ENCODE results near the gene CCDC124. TPM values are rescaled to one million over a fixed set of nuclear protein-coding genes. Genes with fewer than 3 reads are reported as not detected.

CCDC124 gene, protein sequence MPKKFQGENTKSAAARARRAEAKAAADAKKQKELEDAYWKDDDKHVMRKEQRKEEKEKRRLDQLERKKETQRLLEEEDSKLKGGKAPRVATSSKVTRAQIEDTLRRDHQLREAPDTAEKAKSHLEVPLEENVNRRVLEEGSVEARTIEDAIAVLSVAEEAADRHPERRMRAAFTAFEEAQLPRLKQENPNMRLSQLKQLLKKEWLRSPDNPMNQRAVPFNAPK
- 28.0 and 34.3 TPM in 2 replicates for total RNA-seq

DNA sequence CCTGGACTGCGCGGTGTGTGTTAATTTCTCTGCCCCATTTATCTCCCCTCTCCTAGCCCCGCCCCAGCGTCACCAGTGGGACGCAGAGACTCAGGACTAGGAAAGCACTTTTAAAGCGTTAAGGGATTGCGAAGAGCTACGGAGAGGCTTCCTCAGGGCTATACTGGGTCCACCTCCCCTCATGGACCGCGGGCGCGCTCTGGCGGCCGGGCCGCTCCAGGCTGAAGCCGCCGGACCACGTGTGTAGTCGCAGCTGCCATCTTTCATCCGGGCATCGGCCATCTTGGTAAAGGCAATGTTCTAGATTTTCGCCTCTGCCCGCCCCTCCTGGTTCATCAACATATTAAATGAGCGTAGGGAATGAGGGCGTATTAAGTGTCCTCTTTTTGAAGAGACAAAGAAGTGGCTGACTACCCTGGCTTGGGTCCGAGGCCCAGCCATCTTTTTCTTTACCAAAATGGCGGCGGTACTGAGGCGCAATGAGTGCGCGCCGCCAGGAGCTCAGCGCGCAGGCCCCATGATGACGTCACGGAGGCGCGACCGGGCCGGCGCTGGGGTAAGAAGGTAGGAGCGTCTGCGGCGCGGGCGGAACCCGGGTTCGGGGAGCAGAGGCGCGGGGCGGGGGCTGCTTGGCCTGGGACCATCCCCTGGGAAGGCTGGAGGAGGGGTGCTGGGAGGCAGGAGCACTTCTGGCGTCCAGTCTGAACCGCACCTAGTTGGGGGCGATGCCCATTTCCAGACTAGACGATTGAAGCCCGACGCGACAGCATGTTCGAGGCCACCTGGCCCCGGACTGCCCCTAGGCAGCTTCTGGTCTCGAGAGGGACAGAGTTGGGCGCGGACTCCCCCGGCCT lies at the start of gene CCDC124:
CCDC124 (plus strand) TSS at position 531 of the 854 bp plus-strand sequence. CDS start 3,406 bp downstream, outside the sequence.

DNA sequence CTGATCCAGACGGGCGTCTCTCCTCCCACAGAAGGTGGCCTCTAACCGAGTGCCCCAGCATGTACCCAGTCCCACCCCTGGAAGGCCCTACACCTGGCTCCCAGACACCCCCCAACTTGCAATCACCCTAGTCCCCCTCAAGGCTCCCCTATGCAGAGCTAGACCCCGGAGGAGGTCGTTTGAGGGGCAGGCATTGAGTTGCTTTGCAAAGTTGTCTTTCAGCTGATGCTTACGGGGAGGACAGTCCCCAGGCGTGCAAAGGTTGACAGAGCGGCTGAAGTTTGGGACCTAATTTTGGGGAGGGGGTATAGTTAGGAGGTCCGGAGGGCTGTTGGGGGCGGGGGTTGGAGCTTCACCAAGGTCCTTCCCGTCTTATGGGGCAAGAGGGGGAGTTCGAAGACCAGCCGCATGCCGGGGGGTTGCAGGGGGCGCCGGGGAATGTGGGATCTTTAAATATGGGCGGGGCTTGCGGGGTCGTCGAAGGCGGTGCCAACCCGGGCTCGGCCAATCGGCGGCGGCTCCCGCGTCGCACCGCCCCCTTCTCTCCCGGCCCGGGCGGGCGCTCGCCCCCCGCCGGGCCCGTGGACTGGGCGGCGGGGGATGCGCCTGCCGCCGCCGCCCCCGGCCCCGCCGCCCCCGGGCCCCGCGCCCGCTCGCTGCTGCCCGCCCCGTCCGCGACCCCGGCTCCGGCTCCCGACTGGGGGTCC lies 33.9 kb downstream of the CCDC124 start, which contains the start of gene KCNN1:
KCNN1 (plus strand) TSS at position 558 of the 707 bp plus-strand sequence. CDS start 6,782 bp downstream, outside the sequence.

Other genes starting within 250 kb of the CCDC124 start
- 0.28 TPM in 2 replicates for gene UNC13A, start 244.7 kb upstream of the CCDC124 start, total RNA-seq
- gene MAP1S, start 213.5 kb upstream of the CCDC124 start, total RNA-seq = 9.2 and 11.2 TPM in 2 replicates
- 0.09 and 0.14 TPM in 2 replicates for gene FCHO1, start 181.5 kb upstream of the CCDC124 start, total RNA-seq
- gene B3GNT3, start 137.9 kb upstream of the CCDC124 start, total RNA-seq = not detected in 2 replicates
- not detected in 2 replicates for gene INSL3, start 111.5 kb upstream of the CCDC124 start, total RNA-seq
- 1.00 and 2.3 TPM in 2 replicates for gene JAK3, start 85.0 kb upstream of the CCDC124 start, total RNA-seq
- gene RPL18A, start 73.1 kb upstream of the CCDC124 start, total RNA-seq = 1,775 and 1,825 TPM in 2 replicates
- not detected in 2 replicates for gene SLC5A5, start 61.1 kb upstream of the CCDC124 start, total RNA-seq
- gene KCNN1, start 34.1 kb downstream of the CCDC124 start, total RNA-seq = 0.09 TPM in 1 of 2 replicates, not detected in the other
- gene ARRDC2, start 75.2 kb downstream of the CCDC124 start, total RNA-seq = 4.0 and 4.4 TPM in 2 replicates
- gene IL12RB1, start 153.9 kb downstream of the CCDC124 start, total RNA-seq = 0.14 and 0.18 TPM in 2 replicates
- gene MAST3, start 164.8 kb downstream of the CCDC124 start, total RNA-seq = 1.8 and 2.5 TPM in 2 replicates
- 3.4 and 7.4 TPM in 2 replicates for gene PIK3R2, start 220.1 kb downstream of the CCDC124 start, total RNA-seq
- 7.2 and 11.2 TPM in 2 replicates for gene IFI30, start 240.8 kb downstream of the CCDC124 start, total RNA-seq